MM.1S (cell line): ENCODE results near the gene SERPINB2.

ENCODE experiments used
- EZH2phosphoT487 ChIP-seq: fragments of 300-600 bp; sonication (generic); IDR thresholded peaks from 2 replicates; pipeline ENCODE4 v1.6.1; 2018; ENCODE audit warnings: antibody characterized with exemption, low read length
- TF ChIP-seq, protein P1 (sequence below): fragments of 300-600 bp; sonication (generic); IDR thresholded peaks from 2 replicates; pipeline ENCODE4 v1.5.1; 2016; ENCODE audit warnings: antibody characterized with exemption, low read length, mixed read lengths

DNA sequence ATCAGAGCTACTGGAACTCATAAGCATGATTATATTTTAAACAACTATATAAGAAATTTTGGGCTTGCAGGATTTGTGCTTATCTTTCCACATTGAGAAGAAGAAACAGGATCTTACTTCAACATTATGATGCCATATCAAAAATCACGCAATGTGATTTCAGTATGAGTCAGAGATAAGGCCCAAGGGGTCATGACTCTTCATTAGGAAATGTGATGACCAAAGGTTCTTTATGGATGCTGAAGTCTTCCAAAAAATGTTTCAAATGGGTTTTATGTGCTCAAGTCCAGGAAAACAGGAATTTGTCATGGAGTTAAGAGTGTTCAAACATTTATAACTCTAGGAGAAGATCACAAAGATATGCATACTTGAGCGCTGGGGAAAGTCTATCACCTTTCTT lies 7.8 kb upstream of the SERPINB2 start:
- TF ChIP-seq, protein P1, sequence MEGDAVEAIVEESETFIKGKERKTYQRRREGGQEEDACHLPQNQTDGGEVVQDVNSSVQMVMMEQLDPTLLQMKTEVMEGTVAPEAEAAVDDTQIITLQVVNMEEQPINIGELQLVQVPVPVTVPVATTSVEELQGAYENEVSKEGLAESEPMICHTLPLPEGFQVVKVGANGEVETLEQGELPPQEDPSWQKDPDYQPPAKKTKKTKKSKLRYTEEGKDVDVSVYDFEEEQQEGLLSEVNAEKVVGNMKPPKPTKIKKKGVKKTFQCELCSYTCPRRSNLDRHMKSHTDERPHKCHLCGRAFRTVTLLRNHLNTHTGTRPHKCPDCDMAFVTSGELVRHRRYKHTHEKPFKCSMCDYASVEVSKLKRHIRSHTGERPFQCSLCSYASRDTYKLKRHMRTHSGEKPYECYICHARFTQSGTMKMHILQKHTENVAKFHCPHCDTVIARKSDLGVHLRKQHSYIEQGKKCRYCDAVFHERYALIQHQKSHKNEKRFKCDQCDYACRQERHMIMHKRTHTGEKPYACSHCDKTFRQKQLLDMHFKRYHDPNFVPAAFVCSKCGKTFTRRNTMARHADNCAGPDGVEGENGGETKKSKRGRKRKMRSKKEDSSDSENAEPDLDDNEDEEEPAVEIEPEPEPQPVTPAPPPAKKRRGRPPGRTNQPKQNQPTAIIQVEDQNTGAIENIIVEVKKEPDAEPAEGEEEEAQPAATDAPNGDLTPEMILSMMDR, result no peak
- no peak for TF ChIP-seq EZH2phosphoT487
